HG03521 (cell line): ENCODE data around the gene NEGR1.

ENCODE experiments used
- ATAC-seq: cut with Tn5 transposase; IDR thresholded peaks from one replicate; pipeline ENCODE4 v1.9.1; 2021; ENCODE audit warnings: mild to moderate bottlenecking, moderate library complexity; ENCODE audit not compliant: unreplicated experiment

NEGR1 gene

GRCh38 chr1:71721532-71721931 is 560.8 kb downstream of the NEGR1 start:
- ATAC-seq, result no peak

GRCh38 chr1:71719330-71719729 is 563.0 kb downstream of the NEGR1 start:
- no peak for ATAC-seq

GRCh38 chr1:71717186-71717585 is 565.2 kb downstream of the NEGR1 start:
- ATAC-seq, result no peak

- ATAC-seq, result no peak
These were observed 570.9 kb downstream of the NEGR1 start for GRCh38 chr1:71711456-71711855.

GRCh38 chr1:71706029-71706671 is 576.2 kb downstream of the NEGR1 start:
- ATAC-seq, result no peak

GRCh38 chr1:71698186-71698585 is 584.2 kb downstream of the NEGR1 start:
- ATAC-seq, result no peak

- no peak for ATAC-seq
These were observed 586.5 kb downstream of the NEGR1 start for GRCh38 chr1:71695821-71696220.

- ATAC-seq, result no peak
These were observed 587.3 kb downstream of the NEGR1 start for GRCh38 chr1:71695084-71695483.

GRCh38 chr1:71693581-71693980 is 588.8 kb downstream of the NEGR1 start:
- ATAC-seq, result no peak

- no peak for ATAC-seq
These were observed 592.7 kb downstream of the NEGR1 start for GRCh38 chr1:71689635-71690034.

GRCh38 chr1:71687376-71687775 is 595.0 kb downstream of the NEGR1 start:
- ATAC-seq, result no peak

GRCh38 chr1:71676979-71677925 is 605.1 kb downstream of the NEGR1 start:
- no peak for ATAC-seq

GRCh38 chr1:71668065-71668464 is 614.3 kb downstream of the NEGR1 start:
- ATAC-seq, result no peak

GRCh38 chr1:71667216-71667615 is 615.1 kb downstream of the NEGR1 start:
- ATAC-seq, result no peak

GRCh38 chr1:71666609-71667008 is 615.7 kb downstream of the NEGR1 start:
- ATAC-seq, result no peak

GRCh38 chr1:71660411-71660810 is 621.9 kb downstream of the NEGR1 start:
- no peak for ATAC-seq

GRCh38 chr1:71657891-71658679 is 624.3 kb downstream of the NEGR1 start:
- no peak for ATAC-seq

GRCh38 chr1:71656902-71657301 is 625.4 kb downstream of the NEGR1 start:
- no peak for ATAC-seq

GRCh38 chr1:71655604-71656003 is 626.7 kb downstream of the NEGR1 start:
- ATAC-seq, result no peak

GRCh38 chr1:71653952-71654351 is 628.4 kb downstream of the NEGR1 start:
- no peak for ATAC-seq

- ATAC-seq, result no peak
These were observed 631.1 kb downstream of the NEGR1 start for GRCh38 chr1:71651214-71651613.
